CD4-positive, alpha-beta T cell treated with Interleukin-6 for 4 hours (primary cell): ENCODE results near the gene SIX3.

Experiments
- DNase-seq: peaks from one replicate; pipeline ENCODE4 v3.0.0-alpha.2; 2020; ENCODE audit warnings: mixed read lengths

The SIX3 gene

DNA sequence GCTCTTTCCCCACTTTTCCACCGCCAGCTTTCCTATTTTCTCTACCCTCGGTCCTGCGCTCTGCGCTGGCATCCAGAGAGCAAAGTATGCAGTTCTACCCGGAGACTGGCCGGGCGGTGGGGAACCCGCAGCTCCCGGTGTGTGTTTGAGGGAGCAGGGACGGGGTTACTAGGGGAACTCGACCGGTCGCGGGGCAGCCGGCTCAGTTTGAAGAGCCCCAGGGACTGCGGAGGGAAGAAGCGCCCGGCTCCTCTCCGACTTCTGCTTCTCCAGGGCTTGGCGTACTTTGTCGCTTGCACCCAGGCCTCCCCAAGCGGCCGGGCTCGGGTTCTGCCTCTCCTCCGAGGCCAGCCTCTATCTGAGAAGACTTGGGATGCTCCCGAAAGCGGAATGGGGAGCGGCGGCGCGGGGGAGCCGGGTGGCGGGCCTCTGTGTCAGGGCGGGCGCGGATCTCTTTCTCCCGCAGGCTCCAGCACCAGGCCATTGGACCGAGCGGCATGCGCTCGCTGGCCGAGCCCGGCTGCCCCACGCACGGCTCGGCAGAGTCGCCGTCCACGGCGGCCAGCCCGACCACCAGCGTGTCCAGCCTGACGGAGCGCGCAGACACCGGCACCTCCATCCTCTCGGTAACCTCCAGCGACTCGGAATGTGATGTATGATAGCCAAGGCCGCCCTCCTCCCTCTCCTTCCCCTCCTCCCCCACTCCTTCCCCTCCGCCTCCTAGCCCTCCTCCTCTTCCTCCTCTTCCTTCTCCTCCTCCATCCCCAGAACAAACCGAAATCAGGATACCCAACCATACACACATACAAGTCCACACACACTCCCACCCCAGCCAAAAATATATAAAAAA lies 2.8 kb downstream of the SIX3 start:
- DNase-seq = no peak

DNA sequence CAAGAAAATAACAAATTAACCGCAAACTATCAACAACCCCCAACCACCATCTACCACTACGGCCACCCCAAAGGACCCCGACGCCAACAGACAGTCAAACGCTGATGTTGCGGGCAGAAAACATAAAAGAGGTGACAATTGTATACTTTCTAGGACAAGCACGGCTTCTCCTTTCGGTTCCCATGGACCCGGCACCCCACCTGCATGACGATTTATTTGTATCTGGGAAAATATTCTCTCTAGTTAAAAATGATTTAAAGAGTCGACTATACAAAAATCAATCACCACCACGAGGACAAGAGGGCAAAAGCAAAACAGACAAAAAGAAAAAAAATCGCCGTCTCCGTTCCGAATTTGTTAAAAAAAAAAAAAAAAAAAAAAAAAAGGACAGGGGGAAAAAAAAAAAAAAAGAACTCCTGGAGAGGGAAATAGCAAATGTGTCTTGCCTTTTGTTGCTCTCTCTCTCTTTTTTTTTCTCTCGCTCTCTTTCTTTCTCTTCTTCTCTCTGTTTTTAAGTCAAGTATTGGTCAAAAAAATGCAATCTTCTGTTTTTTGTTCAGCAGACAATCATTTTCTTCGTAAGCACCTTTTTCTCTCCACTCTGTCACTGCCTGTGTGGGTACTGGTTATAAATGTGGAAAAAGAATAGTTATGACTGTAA lies 3.6 kb downstream of the SIX3 start:
- no peak for DNase-seq

DNA sequence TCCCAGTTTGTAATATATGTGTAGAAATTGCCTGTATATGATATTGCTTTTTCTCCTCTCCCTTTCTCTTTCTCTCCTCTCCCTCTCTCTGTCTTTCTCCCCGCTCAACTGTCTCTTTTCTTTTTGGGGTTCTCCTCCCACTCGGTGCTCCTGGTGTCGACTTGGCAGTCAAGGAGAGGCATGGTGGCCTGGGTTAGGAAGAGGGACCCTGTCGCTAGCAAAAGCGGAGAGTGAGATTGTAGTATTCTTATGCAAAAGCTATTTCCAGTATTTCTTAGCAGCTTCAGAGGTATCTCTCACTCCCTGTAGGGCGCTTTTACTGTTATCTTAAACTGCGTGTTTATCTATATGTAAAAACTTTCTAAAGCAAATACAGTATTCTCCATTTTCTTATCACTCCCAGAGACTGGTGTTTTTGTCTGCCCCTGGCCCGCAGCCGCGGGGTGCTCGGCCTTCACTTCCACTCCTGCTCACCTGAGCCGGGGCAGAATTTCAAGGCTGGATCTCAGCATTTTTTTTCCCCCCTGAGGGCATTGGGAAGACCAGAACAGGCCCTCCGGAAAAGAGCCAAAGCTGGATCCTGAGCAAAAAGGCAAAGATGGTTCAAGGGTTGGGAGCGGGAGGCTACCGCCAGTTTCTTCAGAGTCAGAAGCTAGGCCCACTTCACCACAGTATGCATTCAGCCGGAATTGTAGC lies 4.3 kb downstream of the SIX3 start:
- no peak for DNase-seq

DNA sequence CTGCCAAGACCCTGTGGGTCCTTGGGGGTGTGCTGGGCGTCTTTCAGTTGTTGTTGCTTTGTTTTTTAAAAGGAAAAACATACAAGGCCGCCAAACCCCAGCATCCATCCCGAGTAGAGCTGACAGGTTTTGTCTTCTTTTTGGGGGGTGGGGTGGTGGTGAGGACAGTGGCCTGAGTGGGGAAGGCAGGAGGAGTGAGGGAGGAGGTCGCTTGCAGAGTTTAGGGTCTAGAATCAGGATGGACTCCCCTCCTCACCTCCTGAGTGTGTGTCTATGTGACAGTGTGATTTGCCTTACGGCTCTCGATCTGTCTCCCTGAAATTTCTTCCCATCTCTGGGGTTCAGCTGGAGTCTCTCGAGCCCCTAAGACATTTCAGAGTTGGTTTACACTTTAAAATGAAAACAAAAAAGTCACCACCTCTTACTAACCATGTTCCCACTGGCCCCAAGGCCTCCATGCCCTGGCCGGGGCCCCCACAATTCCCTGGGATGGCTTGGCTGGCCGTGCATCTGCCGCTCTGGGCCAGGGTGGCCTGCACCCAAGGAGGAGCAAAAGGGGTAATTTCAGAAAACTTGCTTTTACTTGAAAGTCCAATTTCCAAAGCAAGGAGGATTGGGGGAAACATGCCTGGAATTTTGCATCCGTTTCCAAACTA lies 5.0 kb downstream of the SIX3 start:
- no peak for DNase-seq

DNA sequence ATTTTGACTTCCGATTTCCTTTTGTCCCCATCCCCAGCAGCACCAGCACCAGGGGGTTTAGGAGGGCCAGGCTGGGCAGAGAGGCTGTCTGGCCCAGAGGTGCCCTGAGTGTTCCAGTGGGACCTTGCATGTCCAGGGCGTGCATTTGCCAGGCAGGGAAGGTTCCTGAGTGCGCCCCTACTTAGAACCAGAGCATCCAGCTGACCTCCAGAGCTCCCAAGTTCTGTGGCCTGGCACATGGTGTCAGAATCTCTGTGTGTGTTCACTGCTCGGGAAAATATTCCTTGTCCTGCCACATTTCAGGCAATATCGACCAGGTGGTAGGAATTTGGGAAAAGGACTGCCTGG lies 5.5 kb downstream of the SIX3 start:
- DNase-seq = no peak

DNA sequence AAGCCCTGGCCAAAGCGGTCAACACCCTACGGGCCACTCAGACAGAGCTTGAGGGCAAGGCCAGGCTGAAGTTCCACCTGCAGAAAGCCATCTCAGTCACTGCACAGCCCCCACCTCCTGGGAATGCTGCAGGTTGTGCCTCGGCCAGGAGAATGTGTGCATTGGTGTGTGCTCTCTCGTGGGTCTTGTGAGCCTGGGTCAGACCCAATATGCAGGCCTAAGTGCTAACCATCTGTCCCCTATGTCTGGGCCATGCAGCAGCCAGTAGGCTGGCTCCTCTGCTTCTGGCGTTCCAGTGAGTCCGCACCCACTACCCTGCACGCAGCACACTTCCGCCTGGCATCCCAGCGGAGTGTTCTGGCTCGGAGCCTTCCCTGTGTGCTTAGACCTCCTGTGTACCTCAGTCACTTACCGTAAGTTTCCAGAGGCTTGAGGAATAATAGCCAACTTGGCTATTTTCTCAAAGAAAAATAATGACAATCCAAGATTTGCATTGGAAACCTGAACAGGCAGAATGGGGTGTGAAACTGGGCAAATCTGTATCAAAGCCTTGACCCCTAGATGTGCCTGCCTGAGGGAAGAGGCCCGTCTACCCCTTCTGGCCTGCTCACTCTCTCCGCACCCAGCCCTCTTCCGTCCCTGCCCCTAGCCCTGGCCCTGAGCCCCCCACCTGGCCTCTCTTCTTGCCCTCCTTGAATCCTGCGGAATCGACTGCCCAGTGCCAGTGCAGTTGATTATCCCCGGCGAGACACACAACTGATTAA lies 7.2 kb downstream of the SIX3 start:
- DNase-seq = no peak

DNA sequence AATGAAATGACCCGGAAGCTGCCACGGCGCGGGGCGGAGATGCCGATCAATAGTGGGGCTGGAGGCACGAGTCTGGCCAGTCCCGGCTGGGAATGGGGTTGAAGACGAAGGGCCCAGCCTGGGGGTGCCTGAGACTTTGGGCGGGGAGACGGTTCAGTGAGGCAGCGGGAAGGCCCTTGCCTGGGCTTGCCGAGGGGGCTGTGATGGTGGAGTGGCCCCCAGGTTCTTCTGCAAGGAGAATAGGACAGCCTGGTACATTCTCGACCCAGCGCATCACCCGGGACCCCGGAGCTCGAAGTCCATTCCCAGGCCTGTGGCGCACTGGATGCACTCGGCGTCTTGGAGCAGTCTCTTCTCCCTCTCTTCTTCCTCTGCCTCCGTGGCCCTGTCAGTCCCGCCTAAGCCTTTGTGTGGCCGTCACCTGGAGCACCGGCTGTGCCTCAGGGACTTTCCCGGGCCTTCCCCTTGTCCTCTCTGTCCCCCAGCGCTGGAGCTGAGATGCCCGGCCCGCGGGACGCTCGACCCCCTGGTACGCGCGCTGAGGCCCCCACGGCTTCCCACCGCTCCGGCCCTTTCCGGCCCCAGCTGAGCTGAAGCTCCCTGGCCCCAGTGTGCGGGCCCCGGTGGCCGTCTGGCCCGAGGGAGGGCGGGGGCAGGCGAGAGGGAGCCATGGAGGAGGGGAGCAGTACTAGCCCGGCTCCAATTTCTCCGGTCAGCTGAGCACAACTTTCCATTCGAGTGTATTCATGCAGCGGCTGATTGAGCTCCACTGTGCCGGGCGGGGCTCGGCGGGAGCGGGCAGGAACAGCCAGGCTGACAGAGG lies 8.0 kb downstream of the SIX3 start:
- no peak for DNase-seq

DNA sequence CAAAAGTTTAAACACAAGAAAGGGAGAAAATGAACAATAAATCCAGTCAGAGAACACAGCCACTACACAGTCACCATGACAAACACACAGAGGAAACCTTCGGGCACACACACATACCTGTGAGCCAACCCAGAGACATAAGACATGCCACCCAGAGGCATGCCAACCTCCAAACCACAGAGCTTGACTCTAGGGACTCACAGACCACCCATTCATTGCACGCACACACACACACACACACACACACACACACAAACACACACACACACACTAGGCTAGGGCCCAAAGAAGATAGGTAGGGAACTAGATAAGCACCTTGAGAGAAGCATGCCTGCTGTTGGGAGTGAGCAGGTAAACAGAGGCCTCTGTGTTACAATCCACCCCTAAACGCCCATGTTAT lies 9.1 kb downstream of the SIX3 start:
- DNase-seq = no peak

DNA sequence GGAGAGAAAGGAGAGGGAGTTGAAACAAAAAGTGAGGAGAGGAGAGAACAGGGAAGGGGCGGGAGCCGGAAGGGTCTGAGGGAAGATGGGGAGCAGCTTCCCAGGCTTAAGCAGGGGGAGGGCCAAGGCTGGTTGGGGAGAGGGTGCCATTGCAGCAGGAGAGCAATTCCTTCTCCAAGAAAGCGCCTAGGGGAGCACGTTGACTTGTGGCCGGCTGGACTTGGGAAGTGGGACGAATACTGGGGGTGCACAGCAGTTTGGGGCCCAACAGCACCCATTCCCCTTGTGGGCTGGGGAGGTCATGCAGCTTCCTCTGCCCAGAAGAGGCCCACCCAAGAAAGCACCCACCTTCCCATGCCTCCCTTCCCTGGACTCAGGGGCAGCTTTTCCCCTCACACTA lies 9.6 kb downstream of the SIX3 start:
- DNase-seq = no peak

DNA sequence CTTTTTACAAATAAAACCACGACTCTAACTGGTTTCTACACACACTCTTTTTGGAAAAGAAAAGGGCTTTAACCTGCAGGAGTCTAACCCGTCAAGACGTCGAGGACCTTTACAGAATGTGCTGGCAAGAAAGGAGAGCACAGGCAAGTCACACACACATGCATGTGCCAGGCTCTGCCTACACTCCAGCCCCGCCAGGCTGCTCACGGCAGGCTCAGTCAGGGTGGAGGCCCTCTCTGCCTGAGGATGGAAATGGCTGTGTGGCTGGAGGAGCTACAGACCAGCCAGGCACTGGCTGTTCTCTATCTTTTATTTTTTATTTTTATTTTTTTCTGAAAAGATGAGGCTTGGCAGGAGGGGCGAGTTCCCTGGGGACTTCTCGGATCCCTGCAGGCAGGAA lies 10.2 kb downstream of the SIX3 start:
- DNase-seq = no peak

DNA sequence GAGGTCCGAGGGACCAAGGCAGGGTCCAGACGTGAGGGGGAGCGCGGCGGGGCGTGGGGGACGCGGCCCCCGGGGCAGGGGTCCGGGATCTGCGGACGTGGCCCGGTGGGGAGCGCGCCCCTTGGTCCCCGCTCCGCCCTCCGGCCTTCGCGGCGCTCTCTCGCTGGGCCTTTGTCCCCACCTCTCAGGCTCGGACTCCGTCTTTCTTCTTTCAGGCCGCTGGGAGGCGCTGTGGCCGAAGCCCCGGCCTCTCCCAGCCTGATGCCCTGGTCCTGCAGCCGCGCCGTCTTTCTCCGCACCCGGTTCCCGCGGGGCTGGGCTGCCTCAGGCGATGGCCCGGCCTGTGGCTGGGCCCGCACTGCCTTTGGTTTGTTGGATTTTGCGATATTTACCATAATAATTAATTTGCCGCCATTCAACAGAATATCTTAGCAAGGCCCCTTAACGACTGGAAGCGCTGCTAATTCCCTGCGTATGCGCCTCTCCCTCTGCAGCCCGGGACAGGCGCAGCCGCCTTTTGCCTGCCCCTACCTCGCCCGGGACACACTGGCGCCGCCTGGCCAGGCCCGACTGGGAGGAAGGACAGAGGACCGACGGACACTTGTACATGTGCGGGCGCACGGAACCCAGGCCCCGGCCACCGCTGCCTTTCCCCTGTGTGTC lies 10.8 kb downstream of the SIX3 start:
- no peak for DNase-seq

DNA sequence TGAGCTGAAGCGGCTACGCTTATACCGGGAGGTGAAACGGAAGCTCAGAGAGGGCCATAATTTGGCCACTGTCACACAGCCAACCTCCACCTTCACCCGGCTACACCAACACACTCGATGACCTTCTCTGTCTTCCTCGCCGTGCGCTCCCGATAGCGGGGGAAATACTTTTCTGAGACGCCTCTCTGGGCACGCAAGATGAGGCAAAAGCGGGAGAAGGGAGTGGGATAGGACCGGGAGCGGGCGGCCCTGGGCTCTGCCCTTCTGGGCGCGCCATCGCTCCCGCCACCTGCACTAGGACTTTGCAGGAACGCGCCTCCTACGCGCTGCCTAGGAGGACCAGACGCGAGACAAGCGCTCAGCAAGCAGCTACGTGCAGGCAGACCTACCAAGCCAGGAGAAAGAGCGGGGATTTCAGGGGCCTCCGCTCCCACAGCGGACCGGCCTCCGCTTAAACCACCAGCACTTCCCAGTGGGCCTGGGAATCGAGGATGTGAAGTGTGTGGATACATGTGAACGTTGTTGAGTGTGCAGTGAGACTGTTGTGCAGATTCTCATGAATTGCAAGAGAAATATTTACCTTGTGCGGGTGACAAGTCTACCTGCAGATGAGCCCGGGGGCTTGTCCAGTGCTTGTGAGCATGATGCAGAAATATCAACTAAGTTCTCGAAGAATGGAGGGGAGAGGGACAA lies 11.4 kb downstream of the SIX3 start:
- DNase-seq = no peak

DNA sequence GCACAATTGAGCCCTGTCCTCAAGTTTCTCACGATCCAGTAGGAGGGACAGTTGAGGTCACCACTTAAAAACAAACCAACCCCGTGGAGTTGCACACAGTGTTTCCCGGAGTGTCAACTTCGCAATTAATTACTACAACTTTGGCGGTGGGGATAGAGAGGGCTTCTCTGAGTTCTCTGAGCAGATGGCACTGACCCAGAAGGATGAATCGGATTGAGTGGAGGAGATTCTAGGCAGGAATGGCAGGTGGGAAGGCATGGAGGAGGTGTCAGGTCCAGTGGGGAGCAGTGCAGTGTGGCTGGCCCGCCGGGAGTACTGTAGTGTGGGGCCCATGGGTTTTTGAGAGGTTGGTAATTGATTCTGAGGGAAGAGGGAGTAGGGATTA lies 12.0 kb downstream of the SIX3 start:
- no peak for DNase-seq

DNA sequence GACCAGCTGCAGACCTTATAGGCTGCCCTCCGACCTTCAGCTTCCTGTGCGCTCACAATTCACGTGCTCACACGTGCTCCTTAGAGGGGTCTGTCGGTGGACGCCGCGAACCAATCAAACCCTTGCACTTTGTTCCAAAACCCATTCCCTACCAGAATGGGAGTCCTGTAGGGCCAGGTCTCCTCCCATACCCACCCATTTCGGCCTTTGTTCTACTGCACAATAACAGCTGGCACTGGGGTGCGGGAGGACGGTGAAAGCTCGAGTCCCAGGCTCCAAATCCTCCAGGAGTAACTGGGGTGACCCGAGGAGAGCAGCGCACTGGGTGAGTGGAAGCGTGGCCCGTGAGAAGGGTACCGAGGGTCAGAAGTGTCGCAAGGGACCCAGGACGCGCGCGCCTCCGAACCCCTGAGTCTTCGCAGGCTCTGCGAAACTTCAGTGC lies 13.0 kb downstream of the SIX3 start:
- DNase-seq = no peak

DNA sequence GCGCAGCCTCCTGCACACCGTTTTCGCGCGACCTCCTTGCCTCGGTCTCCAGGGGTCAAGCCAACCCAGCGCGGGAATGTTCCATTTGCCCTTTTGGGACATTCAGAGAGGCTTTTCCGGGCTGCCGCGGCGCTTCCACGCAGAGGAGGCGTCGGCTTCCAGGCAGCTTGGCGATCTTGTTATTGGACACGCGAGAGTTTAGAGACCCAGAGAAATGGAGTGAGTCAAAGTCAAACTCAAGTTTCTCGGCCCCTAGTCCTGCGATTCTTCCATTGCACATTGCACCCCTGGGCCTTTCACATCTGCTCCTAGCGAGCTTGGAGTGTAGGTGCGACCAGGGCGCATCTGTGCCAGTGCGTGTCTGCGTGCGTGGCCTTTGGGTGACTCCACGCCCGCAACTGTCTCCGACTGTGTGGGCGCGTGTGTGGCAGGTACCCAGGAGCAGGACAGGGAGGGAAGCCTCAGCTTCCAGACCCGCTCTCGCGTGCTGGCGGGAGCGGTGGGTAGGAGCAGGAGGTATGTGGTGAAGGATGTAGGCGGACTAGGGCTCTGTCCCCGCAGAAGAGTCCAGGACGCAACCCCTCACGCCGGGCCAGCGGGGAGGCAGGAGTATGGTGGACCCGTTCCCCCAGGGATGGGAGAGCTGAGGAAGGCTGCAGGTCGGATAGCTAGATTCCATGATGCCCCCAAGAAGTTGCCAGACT lies 13.5 kb downstream of the SIX3 start:
- DNase-seq = no peak

DNA sequence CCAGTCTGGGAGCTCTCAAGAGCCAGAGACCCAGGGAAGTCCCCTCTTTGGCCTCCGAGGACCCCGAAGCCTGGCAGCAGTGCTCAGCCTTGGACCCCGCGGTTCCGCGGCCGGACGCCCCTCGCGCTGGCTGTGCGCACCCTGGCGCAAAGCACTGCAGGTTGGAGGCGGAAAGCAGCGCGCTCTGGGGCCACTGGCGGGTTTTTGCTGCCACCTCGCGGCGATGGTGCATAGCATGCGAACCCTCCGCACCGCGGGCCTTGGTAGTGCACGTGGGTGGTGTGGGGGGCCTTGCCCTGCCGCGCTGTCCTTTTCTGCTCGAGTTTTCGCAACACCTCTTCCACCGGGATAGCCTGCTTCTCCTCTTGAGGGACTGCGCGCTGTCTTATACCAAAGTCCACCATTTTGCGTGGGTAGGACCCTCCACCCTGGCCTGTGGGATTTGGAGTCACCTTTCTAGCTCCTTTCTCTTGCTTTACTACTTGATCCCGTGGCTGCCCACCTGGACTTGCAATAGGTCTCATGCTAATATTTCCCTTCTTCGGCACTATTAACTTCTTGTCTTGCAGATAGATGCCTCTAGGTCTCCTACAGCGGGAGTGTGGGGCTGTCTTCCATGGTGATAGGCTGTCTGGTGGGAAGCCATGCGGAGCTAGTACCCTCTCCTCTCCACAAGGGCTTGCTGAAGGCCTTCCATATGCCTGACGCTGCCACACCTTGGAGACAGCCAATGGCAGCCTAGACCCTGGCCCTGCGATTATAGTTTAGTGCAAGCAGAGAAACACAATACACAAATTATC lies 14.3 kb downstream of the SIX3 start:
- DNase-seq = peak; percentile 69

DNA sequence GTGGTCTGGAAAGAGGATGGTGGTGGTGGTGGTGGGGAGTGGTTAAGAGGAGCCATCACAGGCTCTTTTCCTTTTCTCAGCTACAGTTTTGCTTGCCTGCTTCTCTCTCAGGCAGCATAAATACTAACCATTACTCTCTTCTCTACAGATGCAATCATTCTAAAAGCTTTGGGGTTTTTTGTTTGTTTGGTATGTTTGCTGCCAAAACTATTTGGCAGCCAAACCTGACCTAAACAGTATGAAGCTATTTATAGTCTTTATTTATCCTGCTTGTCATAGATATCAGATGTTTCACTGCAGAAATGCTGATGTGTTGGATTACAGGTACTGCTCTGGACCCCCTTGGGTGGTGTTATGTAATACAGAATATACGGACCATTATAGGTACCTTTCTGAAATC lies 15.3 kb downstream of the SIX3 start:
- DNase-seq = no peak

DNA sequence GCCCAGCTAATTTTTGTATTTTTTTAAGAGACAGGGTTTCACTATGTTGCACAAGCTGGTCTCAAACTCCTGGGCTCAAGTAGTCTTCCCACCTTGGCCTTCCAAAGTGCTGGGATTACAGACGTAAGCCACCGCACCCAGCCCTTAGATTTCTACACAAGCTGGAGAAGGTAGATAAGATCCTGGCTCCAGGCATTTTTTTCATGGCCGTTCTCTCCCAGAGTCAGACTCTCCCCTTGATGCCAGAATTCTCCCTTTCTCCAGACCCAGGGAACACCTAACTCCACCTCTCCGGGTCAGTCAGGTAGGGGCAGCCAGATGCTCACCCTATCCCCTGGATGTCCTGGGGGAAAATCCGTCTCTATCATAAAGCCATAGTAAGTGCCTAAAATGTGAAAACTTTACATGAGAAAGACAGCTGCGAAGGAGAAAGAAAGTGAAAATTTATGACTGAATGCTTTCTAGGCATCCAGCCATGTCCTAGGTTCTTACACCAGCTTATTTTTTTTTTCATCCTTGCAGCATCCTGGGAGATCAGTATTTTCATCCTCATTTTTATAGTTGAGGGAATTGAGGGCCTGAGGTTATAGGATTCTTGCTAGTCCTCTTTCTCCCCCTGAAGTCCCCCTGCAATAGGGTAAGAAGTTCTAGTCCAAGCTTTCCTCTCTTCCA lies 16.3 kb downstream of the SIX3 start:
- no peak for DNase-seq

DNA sequence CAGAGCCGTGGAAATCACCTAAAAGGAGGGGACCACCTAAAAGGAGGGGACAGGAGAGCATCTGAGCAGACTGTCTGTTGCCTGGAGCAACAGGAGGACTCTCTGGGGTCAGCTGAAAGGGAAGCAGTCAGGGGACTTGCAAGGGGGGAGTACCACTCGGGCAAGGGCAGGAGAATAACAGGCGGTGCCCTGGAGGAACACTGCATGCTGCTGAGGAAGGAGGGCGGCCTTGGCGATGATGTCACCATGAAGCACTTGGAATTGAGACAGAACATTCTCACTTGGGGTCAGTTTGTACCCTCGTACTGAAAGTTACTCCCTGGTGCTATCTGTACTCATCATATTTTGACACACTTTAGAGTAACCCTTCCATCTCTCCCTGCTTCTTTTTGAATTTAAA lies 18.4 kb downstream of the SIX3 start:
- DNase-seq = no peak
